Endometrium (tissue), 2 donors: Measurements from ENCODE around the gene PLSCR5.
A peak's percentile ranks its signal among the peaks of the same experiment; 100 is the strongest.

ENCODE experiments used
- FAIRE-seq: peaks from 2 replicates; lab custom pipeline; 2012; peaks lifted over from hg19 to GRCh38; lab: Jason Lieb, UNC
- donor health status: control.
- donor health status: control.

PLSCR5 gene

DNA sequence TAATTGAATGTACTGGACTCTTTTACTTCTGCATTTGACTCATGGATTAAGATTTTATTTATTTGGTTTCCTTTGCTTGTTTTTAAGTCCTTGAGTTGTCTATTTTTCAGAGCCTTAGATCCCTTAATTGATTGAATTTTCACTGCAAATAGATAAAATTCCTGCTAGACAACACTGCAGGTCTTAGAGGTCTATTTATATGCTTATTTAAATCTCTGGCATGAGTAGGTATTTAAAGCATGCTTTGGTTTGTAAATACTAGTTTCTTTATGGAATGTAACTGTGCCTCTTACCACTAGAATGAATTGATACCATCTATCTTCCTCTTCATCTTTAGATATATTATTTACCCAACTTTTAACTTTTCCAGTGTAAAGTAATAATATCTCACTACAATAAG lies 20.0 kb downstream of the PLSCR5 start:
- FAIRE-seq = no peak

- FAIRE-seq = no peak
These were observed 23.1 kb downstream of the PLSCR5 start for GRCh38 chr3:146581951-146582467.

DNA sequence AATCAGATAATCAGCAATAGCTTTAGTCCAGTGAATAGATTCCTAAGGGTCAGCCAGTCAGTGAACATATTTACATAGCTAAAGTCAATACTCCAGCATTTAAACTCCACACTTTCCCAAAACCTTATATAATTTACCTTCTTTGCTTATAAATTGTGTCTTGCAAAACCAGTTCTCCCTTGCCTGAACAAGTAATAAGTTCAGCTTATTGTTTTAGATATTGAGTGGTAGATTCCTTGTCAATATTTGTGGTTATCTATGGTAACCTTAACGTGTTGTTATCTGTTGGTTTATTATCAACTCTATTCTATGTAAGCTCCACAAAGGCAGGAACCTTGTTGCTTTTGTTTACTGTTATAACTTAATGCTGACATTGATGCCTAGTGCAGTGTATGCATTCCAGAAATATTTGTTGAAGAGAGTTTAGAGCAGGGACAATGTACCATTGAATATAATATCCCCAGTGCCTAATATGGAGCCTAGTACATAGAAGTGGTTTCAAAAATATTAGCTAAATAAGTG lies 24.0 kb downstream of the PLSCR5 start:
- FAIRE-seq = no peak

DNA sequence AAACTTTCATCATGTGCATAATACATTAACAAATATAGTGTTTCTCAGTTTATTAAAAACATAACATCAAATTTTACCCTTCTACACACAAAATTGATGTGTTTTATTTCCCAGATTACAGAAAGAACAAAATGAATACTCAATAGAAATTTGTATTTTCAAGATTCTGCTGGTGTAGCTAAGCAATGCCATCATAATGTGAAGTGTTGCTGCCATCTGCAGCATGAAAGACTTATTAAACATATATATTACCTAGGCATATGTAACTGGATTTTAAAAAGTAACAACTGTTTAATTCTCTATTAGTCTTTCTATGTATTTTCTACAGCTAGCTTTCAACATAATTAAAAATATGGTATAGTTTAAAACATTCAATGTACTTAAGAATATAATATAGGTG lies 27.5 kb downstream of the PLSCR5 start:
- FAIRE-seq = peak; percentile 88

- no peak for FAIRE-seq
These were observed 29.5 kb downstream of the PLSCR5 start for GRCh38 chr3:146575636-146576035.

GRCh38 chr3:146574173-146574572 lies 31.0 kb downstream of the PLSCR5 start:
- FAIRE-seq = no peak

GRCh38 chr3:146569314-146569713 lies 35.8 kb downstream of the PLSCR5 start:
- no peak for FAIRE-seq

DNA sequence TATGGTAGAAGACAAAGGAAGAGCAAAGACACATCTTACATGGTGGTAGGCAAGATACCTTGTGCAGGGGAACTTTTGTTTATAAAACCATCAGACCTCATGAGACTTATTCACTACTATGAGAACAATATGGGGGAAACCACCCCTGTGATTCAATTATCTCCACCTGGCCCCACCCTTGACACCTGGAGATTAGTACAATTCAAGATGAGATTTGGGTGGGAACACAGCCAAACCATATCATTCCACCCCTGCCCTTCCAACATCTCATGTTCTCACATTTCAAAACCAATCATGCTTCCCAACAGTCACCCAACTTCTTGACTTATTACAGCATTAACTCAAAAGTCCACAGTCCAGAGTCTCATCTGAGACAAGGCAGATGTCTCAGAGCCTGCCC lies 39.0 kb downstream of the PLSCR5 start:
- FAIRE-seq = no peak

- no peak for FAIRE-seq
These were observed 43.3 kb downstream of the PLSCR5 start for GRCh38 chr3:146561879-146562278.

DNA sequence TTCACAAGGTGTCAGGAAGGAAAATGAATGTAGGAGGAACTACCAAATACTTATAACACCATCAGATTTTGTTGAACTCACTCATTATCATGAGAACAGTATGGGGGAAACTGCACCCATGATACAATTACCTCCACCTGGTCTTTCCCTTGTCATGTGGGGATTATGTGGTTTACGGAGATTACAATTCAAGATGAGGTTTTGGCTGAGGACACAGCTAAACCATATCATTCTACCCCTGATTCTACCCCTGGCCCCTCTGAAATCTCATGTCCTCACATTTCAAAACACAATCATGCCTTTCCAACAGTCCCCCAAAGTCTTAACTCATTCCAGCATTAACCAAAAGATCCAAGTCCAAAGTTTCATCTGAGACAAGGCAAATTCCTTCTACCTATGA lies 43.7 kb downstream of the PLSCR5 start:
- no peak for FAIRE-seq

GRCh38 chr3:146560678-146561077 lies 44.5 kb downstream of the PLSCR5 start:
- no peak for FAIRE-seq

DNA sequence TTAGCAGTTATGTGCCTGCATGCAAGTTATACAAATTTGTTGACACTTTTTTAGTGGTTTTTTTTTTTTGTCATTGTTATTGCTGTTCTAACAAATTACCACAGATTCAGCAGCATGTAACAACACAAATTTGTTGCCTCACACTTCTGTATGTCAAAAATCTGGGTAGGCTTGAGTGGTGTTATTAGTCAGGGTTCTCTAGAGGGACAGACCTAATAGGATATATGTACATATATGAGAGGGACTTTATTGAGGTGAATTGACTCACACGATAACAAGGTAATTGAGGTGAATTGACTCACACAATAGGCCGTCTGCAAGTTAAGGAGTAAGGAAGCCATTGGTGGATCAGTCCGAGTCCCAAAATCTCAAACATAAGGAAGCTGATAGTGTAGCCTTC lies 45.8 kb downstream of the PLSCR5 start:
- no peak for FAIRE-seq

GRCh38 chr3:146558781-146559180 lies 46.4 kb downstream of the PLSCR5 start:
- no peak for FAIRE-seq

DNA sequence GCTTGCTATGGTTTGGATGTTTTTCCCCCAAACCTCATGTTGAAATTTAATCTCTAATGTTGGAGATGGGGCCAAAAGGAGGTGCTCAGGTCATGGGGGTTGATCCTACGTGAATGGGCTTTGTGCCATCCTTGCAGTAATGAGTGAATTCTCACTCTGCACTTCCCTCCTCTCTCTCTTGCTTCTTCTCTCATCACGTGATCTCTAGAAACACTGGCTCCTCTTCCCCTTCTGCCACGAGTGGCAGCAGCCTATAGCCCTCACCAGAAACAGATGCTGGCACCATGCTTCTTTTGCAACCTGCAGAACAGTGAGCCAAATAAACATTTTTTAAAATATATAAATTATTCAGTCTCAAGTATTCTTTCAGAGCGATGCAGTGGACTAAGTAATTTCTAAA lies 47.4 kb downstream of the PLSCR5 start:
- no peak for FAIRE-seq

DNA sequence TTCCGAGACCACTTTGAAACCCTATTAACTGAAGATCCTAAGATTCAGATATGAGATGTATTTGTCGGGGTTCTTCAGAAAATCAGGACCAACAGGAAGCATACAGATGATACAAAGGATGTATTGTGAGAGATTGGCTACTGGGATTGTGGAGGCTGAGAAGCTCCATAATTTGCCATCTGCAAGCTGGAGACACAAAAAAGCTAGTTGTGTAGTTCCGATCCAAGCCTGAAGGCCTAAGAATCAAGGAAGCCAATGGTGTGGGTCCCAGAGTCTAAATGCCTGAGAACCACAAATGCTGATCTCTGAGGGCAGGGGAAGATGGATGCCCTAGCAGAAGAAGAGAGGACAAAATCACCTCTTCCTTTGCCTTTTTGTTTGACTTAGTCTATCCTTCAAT lies 49.8 kb downstream of the PLSCR5 start:
- FAIRE-seq = no peak

DNA sequence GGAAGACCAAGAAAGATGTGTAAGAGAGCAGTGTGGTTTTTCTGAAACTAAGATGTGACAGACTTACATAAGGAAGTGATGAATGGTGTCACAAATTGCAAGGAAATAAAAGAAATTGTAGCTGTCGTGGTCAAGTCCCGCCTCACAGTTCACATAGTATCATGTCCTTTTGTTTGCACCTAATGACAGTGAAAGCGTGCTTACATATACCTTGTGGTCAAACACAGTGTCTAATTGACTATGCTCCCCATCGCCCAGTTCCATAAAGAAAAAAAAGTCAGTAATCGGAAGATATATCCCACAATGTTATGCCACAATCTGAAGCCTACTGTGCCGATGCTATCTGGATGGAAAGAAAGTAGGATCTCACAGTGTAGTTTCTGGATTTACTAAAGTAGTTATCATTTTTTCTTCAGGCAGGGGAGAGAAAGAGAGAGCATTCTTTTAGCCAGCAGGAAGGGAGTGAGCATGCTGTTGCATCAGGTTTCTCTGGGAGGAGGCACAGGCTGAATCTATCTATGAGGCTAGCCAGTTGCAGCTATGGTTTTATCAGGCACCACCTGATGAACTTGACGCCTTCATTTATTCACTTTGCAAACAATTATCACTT lies 50.9 kb downstream of the PLSCR5 start:
- no peak for FAIRE-seq

DNA sequence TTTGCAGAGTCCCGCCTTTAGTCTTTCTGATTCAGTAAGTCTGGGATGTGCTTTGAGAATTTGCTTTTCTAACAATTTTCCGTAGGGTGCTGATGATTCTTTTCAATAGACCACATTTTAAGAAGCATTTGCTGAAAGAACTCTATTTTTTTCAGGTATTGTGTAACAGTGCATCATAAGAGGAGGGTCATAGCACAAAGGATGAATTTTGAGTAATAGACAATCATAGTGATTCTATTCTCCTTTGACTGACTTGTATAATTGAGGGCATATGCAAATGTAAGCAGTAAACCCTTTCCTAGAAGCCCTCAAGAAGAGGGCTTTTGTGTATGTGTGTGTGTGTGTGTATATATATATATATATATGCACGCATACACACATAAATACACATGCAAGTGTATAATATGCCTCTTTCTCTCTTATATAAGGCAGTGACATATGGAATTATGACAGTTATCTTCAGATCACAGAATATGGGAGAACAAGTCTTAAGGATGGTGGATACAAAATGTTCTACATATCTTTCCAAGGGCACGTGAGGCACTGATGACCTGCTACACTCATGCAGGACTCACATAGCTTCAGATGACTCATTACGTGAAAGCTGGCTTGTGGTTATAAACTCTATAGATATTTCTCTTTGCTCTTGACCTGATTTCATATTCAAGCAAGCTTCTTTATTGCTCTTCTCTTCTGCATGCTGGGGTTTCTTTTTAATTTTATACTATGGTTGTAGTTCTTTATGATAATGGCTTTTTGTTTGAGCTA lies 54.2 kb downstream of the PLSCR5 start:
- FAIRE-seq = no peak

DNA sequence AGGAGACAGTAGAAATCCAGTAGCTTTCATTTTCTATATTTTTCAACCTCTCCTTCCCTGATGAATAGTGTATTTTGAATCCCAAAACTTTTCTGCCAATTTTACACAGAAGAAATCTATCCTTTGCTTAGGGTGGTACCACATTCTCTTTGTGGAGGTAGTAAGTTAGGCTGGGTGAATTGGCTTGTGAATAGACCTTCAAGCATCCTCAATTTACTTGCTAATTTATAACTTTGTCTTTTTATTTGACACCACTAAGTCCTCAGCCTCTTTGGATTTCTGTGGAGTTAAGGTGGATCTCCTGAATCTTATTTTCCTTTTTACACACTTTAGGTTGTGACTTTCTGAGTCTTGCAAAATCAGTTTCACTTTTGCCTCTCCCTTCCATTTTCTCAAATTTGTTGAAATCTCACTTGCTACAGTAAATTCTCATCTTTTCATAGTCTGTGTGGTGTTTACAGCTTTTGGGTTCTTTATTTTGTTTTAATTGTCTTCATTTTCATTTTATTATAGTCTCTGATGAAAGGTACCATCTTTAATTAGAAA lies 55.0 kb downstream of the PLSCR5 start:
- no peak for FAIRE-seq

DNA sequence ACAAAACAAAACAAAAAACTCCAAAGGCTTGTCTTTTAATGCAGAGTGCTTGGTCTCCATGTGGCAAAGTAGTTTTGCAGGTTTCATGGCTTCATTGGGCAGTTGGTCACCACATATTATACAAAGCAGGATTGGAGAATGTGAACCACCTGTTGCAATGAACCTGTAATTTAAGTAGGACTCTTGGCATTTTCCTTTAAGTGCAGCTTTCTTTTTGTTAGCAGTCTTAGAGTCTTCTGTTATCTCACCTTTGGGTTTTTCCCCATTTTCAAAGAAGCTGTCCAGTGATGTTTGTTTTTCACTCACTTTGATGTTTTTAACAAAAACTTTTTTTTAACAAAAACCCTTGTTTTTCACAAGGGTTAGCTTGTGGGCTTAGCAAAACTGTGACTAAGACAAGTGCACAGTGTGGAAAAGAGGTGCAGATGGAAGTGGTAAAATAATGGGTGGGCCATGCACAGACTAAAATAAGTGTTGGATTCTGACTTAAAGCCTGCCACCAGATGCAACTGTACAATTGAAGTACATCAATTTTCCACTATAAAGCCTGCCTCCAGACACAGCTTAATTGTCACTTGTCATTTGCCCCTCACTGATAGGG lies 57.8 kb downstream of the PLSCR5 start:
- no peak for FAIRE-seq

DNA sequence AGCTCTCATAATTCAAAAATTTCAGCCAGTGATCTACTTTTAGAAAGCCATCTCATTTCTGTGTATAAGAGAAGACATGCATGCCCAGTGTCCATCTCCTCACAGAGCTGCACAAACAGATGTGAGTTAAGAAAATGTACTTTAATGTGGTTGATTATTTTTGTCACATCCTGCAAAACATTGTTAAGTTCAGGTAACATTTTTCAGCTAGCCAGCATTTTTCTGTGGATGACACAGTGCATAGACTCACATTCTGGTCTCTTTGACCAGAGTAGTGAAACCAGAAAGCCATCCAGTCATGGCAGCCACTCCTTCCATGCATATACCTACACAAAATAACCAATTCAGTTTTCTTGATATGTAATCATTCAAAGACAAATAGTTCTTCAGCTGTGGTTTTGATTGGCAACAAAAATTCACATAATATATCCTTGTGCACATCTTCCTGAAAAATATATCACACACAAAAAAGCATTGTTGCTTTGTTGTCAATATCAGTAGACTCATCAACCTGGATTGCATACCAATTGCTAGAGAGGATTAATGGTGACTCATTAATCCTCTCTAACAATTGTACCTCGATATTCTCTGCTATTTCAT lies 58.7 kb downstream of the PLSCR5 start:
- no peak for FAIRE-seq

DNA sequence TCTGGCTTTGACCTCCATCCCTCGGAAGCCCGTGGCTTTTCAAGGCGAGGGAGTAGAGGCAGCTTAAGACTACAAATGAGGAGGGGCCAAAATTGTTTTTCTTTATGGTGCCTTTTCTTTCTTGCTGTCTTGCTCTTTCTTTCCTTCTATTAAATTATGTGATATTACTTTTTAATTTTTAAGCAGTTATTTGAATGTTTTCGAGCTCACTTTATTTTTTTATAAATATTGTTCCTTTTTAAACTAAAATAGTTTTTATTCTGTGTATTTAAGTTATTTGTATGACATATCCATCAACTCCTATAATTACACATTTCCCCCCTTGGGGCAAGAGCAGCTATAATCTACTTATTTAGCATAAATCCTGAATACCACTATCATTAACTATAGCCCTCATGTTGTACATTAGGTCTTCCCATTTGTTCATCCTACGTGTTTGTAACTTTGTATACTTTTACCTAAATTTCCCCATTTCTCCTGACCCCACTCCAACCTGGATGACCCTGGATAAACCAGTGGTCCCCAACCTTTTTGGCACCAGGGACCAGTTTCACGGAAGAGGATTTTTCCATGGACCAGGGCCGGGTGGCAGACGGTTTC lies 60.1 kb downstream of the PLSCR5 start:
- FAIRE-seq = peak; percentile 45
